Measurements from ENCODE around the gene DRG2.

DRG2 gene

DNA sequence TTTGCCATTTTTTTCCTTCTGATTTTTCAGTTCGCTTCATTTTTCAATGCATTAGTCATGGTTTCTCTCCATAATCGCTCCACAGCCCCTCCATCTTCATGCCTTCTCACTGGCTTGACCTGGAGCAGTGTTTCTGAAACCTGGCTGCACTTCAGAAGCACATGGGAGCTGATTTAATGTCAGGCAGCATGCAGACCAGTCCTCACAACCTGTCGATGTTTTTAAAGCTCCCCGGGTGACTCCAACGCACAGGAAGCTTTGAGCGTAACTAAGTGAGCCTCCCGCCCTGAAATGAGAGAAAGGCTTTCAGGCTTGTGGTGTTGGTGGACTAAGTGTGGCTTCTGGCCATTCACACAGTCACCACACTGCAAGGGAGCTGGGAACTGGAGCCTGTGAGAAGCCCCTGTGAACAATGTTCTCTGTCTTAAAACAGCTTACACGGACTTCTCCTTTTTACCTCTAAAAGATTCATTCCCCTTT, 16.8 kb upstream of the DRG2 start (continued):
- TF ChIP-seq SCRT2 (tag by site-specific recombination; IDR thresholded peaks at IDR 0.05): 0 out of 2 replicates have a peak, but pooled peaks have one; percentile 14
- TF ChIP-seq ZNF335 (tag by site-specific recombination; conservative IDR thresholded peaks at IDR 0.05): peak; percentile 76
- no peak for TF ChIP-seq ZNF585B (tag by site-specific recombination; IDR thresholded peaks at IDR 0.05)
- TF ChIP-seq ZBTB17 (tag by site-specific recombination; IDR thresholded peaks at IDR 0.05): peak; percentile 32

DNA sequence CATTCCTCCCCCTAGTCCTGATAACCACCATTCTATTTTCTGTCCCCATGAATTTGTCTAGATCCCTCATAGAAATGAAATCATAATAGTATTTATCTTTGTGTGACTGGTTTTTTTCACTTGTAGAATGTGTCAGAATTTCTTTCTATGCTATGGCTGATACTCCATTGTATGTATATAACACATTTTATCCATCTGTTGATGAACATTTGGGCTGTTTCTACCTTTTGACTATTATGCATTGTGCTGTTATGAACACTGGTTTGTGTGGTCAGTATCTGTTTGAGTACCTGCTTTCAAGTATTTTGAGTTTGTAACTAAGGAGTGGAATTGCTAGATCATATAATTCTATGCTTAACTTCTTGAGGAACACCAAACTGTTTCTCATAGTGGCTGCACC, 16.0 kb upstream of the DRG2 start:
- ChIA-PET POLR2A (no interaction called here), CTCF (interaction anchor here (0.6 kb wide), 2 partner anchors 37 to 48 kb away, joined by 3 to 4 read pairs; no protein-coding TSS in a partner anchor)
- H3K9me3 ChIP-seq (ENCODE audit: control insufficient read depth, insufficient read depth, low read depth, low read length): no peaks in the 10 kb centered on the region
- H3K36me3 ChIP-seq (ENCODE audit: control insufficient read depth in 2 of 2, insufficient read depth in 1 of 2, low read length in 2 of 2): peaks cover 0 to 10% of the 10 kb centered on the region in 2 experiments; a peak in 1 of 3 replicates
- TF ChIP-seq ZNF76 (tag by site-specific recombination; IDR thresholded peaks at IDR 0.05; ENCODE audit: borderline replicate concordance, low read depth) (no peak), ZNF140 (tag by site-specific recombination; IDR thresholded peaks at IDR 0.05) (peak; percentile 80), ZNF292 (tag by site-specific recombination; IDR thresholded peaks at IDR 0.05; ENCODE audit: borderline replicate concordance, low read depth) (no peak), SCRT2 (tag by site-specific recombination; IDR thresholded peaks at IDR 0.05) (peak; percentile 51)
- TF ChIP-seq, protein P1, sequence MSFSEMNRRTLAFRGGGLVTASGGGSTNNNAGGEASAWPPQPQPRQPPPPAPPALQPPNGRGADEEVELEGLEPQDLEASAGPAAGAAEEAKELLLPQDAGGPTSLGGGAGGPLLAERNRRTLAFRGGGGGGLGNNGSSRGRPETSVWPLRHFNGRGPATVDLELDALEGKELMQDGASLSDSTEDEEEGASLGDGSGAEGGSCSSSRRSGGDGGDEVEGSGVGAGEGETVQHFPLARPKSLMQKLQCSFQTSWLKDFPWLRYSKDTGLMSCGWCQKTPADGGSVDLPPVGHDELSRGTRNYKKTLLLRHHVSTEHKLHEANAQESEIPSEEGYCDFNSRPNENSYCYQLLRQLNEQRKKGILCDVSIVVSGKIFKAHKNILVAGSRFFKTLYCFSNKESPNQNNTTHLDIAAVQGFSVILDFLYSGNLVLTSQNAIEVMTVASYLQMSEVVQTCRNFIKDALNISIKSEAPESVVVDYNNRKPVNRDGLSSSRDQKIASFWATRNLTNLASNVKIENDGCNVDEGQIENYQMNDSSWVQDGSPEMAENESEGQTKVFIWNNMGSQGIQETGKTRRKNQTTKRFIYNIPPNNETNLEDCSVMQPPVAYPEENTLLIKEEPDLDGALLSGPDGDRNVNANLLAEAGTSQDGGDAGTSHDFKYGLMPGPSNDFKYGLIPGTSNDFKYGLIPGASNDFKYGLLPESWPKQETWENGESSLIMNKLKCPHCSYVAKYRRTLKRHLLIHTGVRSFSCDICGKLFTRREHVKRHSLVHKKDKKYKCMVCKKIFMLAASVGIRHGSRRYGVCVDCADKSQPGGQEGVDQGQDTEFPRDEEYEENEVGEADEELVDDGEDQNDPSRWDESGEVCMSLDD (tag by site-specific recombination; IDR thresholded peaks at IDR 0.05): no peak
- no peak overlapping the region for H3K27ac ChIP-seq (ENCODE audit: extremely low read depth, low read depth, low read length)
- peaks cover 2% of the 10 kb centered on the region; the same call in 1 of the 2 replicates for H3K4me1 ChIP-seq (ENCODE audit: control insufficient read depth, insufficient read depth, low read length)
- no peak overlapping the region for H3K4me3 ChIP-seq (ENCODE audit: low read depth, low read length)

DNA sequence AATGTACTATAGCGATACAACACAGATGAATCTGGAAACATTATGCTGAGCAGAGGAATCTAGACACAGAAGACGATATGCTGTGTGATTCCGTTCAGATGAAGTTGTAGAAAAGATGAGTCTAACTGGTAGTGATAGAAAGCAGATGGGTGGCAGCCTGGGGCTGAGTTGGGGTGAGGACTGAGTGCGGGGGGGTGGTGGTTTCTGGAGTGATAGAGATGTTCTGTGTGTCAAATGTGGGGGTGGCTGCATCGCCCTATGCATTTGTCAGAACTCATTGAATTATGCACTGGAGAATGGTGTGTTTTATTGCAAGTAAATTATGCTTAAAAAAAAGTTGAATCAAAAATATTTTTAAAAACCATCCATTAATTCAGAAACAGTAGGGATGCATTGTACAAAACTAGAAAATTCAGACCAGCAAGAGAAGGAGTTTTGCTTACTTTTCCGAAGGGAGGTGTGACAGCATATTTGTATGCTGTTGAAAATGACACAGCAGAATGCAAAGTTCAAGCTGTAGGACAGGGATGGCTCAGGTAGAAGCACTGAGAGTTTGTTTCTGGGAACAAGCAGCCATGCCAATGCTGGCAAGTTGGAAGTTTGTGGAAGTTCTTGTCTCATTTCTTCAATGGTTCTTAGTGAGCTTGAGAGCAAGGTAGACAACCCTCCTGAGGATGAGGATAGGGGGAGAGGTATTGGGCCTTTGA, 13.0 kb upstream of the DRG2 start:
- no peaks in the 10 kb centered on the region for H3K36me3 ChIP-seq (ENCODE audit: control insufficient read depth in 2 of 2, insufficient read depth in 1 of 2, low read length in 2 of 2)
- H3K4me1 ChIP-seq (ENCODE audit: control insufficient read depth, insufficient read depth, low read length): peaks cover 2% of the 10 kb centered on the region; the same call in 1 of the 2 replicates
- CTCF ChIA-PET: interaction anchor here (0.7 to 1.2 kb wide), 3 partner anchors 15 to 66 kb away, joined by 3 to 4 read pairs (median 3); no protein-coding TSS in a partner anchor
- no peak overlapping the region for H3K27ac ChIP-seq (ENCODE audit: extremely low read depth, low read depth, low read length)
- H3K4me3 ChIP-seq (ENCODE audit: low read depth, low read length): no peak overlapping the region
- no peaks in the 10 kb centered on the region for H3K9me3 ChIP-seq (ENCODE audit: control insufficient read depth, insufficient read depth, low read depth, low read length)
- POLR2A ChIA-PET: no interaction called here
- TF ChIP-seq ZNF121 (tag by site-specific recombination; IDR thresholded peaks at IDR 0.05) (no peak), ZNF561 (tag by site-specific recombination; IDR thresholded peaks at IDR 0.05; ENCODE audit: borderline replicate concordance) (no peak), ZSCAN30 (tag by site-specific recombination; IDR thresholded peaks at IDR 0.05) (no peak), ZNF837 (tag by site-specific recombination; IDR thresholded peaks at IDR 0.05) (no peak), YY2 (tag by site-specific recombination; IDR thresholded peaks at IDR 0.05) (no peak), ZNF548 (tag by site-specific recombination; IDR thresholded peaks at IDR 0.05) (no peak), ZNF76 (tag by site-specific recombination; IDR thresholded peaks at IDR 0.05; ENCODE audit: borderline replicate concordance, low read depth) (no peak)
- TF ChIP-seq, protein P2, sequence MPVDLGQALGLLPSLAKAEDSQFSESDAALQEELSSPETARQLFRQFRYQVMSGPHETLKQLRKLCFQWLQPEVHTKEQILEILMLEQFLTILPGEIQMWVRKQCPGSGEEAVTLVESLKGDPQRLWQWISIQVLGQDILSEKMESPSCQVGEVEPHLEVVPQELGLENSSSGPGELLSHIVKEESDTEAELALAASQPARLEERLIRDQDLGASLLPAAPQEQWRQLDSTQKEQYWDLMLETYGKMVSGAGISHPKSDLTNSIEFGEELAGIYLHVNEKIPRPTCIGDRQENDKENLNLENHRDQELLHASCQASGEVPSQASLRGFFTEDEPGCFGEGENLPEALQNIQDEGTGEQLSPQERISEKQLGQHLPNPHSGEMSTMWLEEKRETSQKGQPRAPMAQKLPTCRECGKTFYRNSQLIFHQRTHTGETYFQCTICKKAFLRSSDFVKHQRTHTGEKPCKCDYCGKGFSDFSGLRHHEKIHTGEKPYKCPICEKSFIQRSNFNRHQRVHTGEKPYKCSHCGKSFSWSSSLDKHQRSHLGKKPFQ (tag by site-specific recombination; IDR thresholded peaks at IDR 0.05): no peak
- TF ChIP-seq, protein P3, sequence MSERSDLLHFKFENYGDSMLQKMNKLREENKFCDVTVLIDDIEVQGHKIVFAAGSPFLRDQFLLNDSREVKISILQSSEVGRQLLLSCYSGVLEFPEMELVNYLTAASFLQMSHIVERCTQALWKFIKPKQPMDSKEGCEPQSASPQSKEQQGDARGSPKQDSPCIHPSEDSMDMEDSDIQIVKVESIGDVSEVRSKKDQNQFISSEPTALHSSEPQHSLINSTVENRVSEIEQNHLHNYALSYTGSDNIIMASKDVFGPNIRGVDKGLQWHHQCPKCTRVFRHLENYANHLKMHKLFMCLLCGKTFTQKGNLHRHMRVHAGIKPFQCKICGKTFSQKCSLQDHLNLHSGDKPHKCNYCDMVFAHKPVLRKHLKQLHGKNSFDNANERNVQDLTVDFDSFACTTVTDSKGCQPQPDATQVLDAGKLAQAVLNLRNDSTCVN (tag by site-specific recombination; optimal IDR thresholded peaks at IDR 0.05): no peak
- TF ChIP-seq, protein P1 (tag by site-specific recombination; IDR thresholded peaks at IDR 0.05): no peak

Measured in HEK293 (cell line).